Muscle layer of duodenum (tissue), 2 donors: Measurements from ENCODE around the gene PTPRK.

ENCODE experiments used
- H3K27ac ChIP-seq: one replicate; pipeline ENCODE4 v1.7.0; 2013; ENCODE audit warnings: mild to moderate bottlenecking, low read length
- H3K27me3 ChIP-seq: one replicate; pipeline ENCODE4 v1.7.0; 2013; ENCODE audit warnings: low read depth, mild to moderate bottlenecking, control low read depth, low read length
- H3K36me3 ChIP-seq, 2 donors: one replicate each; pipeline ENCODE4 v1.7.0; 2013; ENCODE audit warnings: low read length in 2 of 2, control low read depth in 1 of 2, mild to moderate bottlenecking in 1 of 2; ENCODE audit not compliant: insufficient read depth in 2 of 2, control insufficient read depth in 1 of 2
- H3K4me1 ChIP-seq, 2 donors: one replicate each; pipeline ENCODE4 v1.7.0; 2013; ENCODE audit warnings: low read length in 2 of 2, mild to moderate bottlenecking in 2 of 2, control low read depth in 1 of 2, moderate library complexity in 1 of 2; ENCODE audit not compliant: insufficient read depth in 2 of 2, control insufficient read depth in 1 of 2
- H3K4me3 ChIP-seq, 2 donors: one replicate each; pipeline ENCODE4 v1.7.0; 2013; ENCODE audit warnings: low read length in 2 of 2, low read depth in 1 of 2, mild to moderate bottlenecking in 1 of 2
- H3K9me3 ChIP-seq, 2 donors: one replicate each; pipeline ENCODE4 v1.7.0; 2013; ENCODE audit warnings: low read length in 2 of 2, control low read depth in 1 of 2, mild to moderate bottlenecking in 1 of 2; ENCODE audit not compliant: control insufficient read depth in 1 of 2
- donor health status: healthy.

The PTPRK gene

DNA sequence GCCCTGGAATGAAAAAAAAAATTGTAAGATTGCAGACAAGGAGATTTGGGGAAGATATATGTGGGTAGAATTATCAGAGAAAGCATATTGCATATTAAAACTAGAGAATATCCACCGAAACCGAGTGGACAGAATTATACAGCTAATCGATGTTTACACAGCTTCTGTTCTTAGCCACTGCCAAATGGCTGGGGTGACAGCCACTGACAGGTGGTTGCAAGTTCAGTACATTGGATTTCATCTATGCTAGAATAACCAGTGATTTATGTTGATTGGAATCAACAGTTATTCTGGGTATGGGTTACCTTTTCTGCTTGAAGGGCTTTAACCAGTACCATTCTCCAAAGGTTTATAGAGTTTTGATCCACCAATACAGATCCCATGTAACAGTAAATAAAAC, 571.1 kb downstream of the PTPRK start:
- Histone ChIP-seq H3K36me3 (no peaks in the 10 kb centered on the region), H3K4me3 (no peak overlapping the region), H3K27ac (no peak overlapping the region), H3K4me1 (no peaks in the 10 kb centered on the region), H3K9me3 (peaks cover 0 to 10% of the 10 kb centered on the region in 2 donors), H3K27me3 (no peaks in the 10 kb centered on the region)

- Histone ChIP-seq H3K27ac (no peak overlapping the region), H3K27me3 (no peaks in the 10 kb centered on the region), H3K4me1 (no peaks in the 10 kb centered on the region), H3K36me3 (no peaks in the 10 kb centered on the region), H3K9me3 (peaks cover 0 to 10% of the 10 kb centered on the region in 2 donors), H3K4me3 (no peak overlapping the region)
These were observed 574.0 kb downstream of the PTPRK start for GRCh38 chr6:127946388-127946787.

DNA sequence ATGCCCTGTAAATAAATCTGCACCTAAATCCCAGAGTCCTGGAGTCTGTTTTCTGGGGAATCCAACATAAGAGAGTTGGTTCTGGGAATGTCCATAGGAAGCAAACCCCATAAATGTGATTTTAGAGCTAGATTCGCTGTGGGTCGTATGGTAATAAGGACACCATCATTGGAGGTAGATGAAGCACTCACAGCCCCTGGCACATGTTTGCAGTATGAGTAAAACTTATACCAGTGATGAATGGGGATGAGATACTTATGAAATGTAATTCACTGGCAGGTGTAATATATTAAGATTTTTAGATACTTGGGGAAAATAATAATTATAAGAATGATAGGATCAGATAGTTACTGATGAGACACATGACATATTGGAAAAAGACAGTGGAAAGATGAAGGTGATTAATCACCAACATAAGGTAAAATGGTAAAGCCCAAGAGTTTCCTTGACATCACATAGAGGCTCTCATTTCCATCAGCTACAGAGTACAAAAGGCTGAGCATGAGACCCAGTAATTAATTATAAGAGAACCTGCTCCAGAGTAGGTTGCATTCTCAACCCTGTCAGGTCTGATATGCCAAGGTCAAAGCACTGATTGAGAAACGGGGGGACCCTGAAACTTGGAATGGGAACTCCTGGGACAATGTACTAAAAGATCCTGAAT, 574.8 kb downstream of the PTPRK start:
- Histone ChIP-seq H3K27me3 (no peaks in the 10 kb centered on the region), H3K4me3 (no peak overlapping the region), H3K9me3 (peaks cover 0 to 10% of the 10 kb centered on the region in 2 donors), H3K36me3 (no peaks in the 10 kb centered on the region), H3K27ac (no peak overlapping the region), H3K4me1 (no peaks in the 10 kb centered on the region)

- no peak overlapping the region for H3K4me3 ChIP-seq
- no peaks in the 10 kb centered on the region for H3K36me3 ChIP-seq
- H3K27ac ChIP-seq, result no peak overlapping the region
- H3K9me3 ChIP-seq, result peaks cover 0 to 1% of the 10 kb centered on the region in 2 donors
- H3K4me1 ChIP-seq, result no peaks in the 10 kb centered on the region
- no peaks in the 10 kb centered on the region for H3K27me3 ChIP-seq
These were observed 579.2 kb downstream of the PTPRK start for GRCh38 chr6:127941228-127941627.

DNA sequence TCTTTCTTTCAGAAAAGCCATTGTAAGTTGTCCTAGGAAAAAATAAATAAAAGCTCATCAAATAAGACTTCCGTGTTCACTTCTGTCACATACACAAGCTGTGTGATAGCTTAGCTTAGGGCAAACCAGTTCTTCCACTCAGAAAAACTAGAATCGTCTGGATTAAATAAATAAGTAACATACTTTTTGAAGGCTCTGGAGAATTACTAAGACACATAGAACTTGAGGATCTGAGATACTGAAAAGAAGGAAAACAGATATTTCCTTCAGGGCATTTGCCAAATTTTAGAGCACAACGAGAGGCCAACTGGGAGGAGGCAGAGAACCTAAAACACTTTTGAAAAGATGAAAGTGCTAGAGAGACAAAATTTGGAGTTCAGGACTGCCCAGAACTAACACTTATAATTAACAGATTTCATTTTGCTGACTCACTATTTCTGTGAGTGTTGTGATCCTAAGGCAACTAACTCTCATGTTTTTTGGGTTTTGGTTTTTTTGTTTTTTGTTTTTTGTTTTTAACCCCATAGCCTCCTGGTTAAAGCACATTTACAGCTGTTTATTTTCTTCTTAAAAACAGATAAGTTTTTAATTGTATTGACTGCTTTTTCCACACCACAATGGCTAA, 580.8 kb downstream of the PTPRK start:
- no peaks in the 10 kb centered on the region for H3K27me3 ChIP-seq

DNA sequence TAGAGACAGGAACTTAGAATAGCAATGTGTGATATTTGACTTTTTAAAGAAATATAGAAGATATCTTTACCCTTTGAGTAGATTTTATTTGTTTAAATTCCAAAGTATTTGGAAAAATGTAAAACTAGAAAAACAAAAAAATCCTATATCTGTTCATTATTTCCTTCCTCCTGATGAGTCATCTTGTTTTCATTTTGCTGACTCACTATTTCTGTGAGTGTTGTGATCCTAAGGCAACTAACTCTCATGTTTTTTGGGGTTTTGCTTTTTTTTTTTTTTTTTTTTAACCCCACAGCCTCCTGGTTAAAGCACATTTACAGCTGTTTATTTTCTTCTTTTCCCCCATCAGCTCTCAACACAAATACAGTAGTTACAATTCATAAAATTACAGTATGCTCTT, 581.7 kb downstream of the PTPRK start:
- no peak overlapping the region for H3K4me3 ChIP-seq
- H3K27me3 ChIP-seq, result no peaks in the 10 kb centered on the region
- H3K36me3 ChIP-seq, result no peaks in the 10 kb centered on the region
- H3K27ac ChIP-seq, result no peak overlapping the region
- no peaks in the 10 kb centered on the region for H3K9me3 ChIP-seq
- no peaks in the 10 kb centered on the region for H3K4me1 ChIP-seq

More for the DNA sequence above, 580.8 kb downstream of the PTPRK start:
- no peak overlapping the region for H3K27ac ChIP-seq
- H3K4me1 ChIP-seq, result no peaks in the 10 kb centered on the region
- H3K4me3 ChIP-seq, result no peak overlapping the region
- no peaks in the 10 kb centered on the region for H3K36me3 ChIP-seq
- H3K9me3 ChIP-seq, result no peaks in the 10 kb centered on the region

GRCh38 chr6:127937747-127938146, 582.7 kb downstream of the PTPRK start:
- Histone ChIP-seq H3K27ac (no peak overlapping the region), H3K4me3 (no peak overlapping the region), H3K4me1 (no peaks in the 10 kb centered on the region)

GRCh38 chr6:127937102-127937501, 583.3 kb downstream of the PTPRK start:
- Histone ChIP-seq H3K9me3 (peaks cover 4 to 7% of the 10 kb centered on the region in 2 donors), H3K27ac (no peak overlapping the region), H3K27me3 (no peaks in the 10 kb centered on the region), H3K4me1 (no peaks in the 10 kb centered on the region), H3K36me3 (no peaks in the 10 kb centered on the region), H3K4me3 (no peak overlapping the region)

More at GRCh38 chr6:127937747-127938146, 582.7 kb downstream of the PTPRK start:
- no peaks in the 10 kb centered on the region for H3K36me3 ChIP-seq
- H3K27me3 ChIP-seq, result no peaks in the 10 kb centered on the region
- peaks cover under 1 to 2% of the 10 kb centered on the region in 2 donors for H3K9me3 ChIP-seq

DNA sequence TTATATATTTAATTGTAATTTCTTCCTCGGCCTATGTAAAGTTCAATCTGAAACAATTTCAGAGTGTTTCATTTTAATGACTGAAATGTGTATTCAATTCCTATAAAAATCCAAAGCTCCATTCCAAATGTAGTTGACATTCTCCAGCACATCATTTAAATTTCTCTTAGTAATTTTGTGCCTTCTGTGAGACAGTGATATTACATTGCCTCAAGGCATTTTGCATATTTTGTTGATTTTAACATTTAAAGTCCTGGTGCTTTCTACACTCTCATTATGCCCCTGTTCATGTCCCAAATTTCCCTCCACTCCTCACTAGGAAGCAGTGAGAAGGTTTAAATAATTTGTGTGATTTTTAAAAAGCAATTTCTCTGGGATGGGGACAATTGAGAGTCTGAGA, 585.4 kb downstream of the PTPRK start:
- Histone ChIP-seq H3K4me1 (no peaks in the 10 kb centered on the region), H3K27me3 (no peaks in the 10 kb centered on the region), H3K27ac (peak overlapping the region; percentile 20)

GRCh38 chr6:127933852-127934840, 586.3 kb downstream of the PTPRK start:
- no peak overlapping the region for H3K4me3 ChIP-seq
- no peak overlapping the region for H3K27ac ChIP-seq
- no peaks in the 10 kb centered on the region for H3K4me1 ChIP-seq
- no peaks in the 10 kb centered on the region for H3K27me3 ChIP-seq
- H3K36me3 ChIP-seq, result no peaks in the 10 kb centered on the region
- peaks cover 4 to 7% of the 10 kb centered on the region in 2 donors for H3K9me3 ChIP-seq

More for the DNA sequence above, 585.4 kb downstream of the PTPRK start:
- H3K36me3 ChIP-seq, result no peaks in the 10 kb centered on the region
- peaks cover 4 to 7% of the 10 kb centered on the region in 2 donors for H3K9me3 ChIP-seq
- no peak overlapping the region for H3K4me3 ChIP-seq

GRCh38 chr6:127933137-127933536, 587.3 kb downstream of the PTPRK start:
- Histone ChIP-seq H3K36me3 (no peaks in the 10 kb centered on the region), H3K4me3 (no peak overlapping the region), H3K27ac (no peak overlapping the region), H3K9me3 (peaks cover 4 to 7% of the 10 kb centered on the region in 2 donors), H3K27me3 (no peaks in the 10 kb centered on the region), H3K4me1 (no peaks in the 10 kb centered on the region)
